ENCODE results near the gene DNM3. TPM values are rescaled to one million over a fixed set of nuclear protein-coding genes. Genes with fewer than 3 reads are reported as not detected.

The DNM3 gene
- polyA plus RNA-seq, 3 donors: 0.15 TPM; not detected in 2

DNA sequence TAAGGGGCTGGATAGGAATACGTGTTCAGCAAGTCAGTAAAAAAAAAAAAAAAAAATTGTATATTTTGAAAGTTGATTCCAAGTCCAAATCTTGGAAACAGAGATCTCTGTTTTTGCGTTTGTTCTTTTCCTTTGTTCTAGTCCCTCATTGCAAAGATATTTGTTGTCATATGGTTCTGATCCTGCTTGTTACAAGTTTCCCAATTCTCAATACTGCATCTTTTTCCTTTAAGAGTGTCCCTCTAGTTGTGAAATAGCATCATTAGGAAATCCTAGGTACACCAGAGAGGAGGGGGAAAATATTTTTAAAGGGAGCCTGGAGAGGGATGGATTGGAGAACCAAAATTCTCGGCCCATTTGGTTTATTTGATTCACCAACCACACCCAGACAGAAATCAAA, 426.9 kb downstream of the DNM3 start:
- no peaks in the 10 kb centered on the region for H3K79me2 ChIP-seq (ENCODE audit: insufficient read depth, low read length)
- no peak overlapping the region for H3K4me3 ChIP-seq (replicated peaks in 1 of 3; ENCODE audit: low read depth in 2 of 3, low read length in 3 of 3)
- intact Hi-C loops (cut with micrococcal nuclease): no loop called here
- Mint-ChIP-seq H3K27me3 (ENCODE audit: low read depth in 3 of 3) (no peaks in the 10 kb centered on the region), H3K9me3 (peaks cover 0 to 2% (median 0%) of the 10 kb centered on the region in 7 donors), H3K4me1 (peaks cover 2% of the 10 kb centered on the region), H3K36me3 (no peaks in the 10 kb centered on the region), H3K27ac (no peak overlapping the region), H3K4me3 (no peak overlapping the region)
- H3K27me3 ChIP-seq (ENCODE audit: control insufficient read depth in 2 of 2, insufficient read depth in 2 of 2, low read length in 2 of 2): no peaks in the 10 kb centered on the region
- no peak overlapping the region for H3K4me2 ChIP-seq (replicated peaks; ENCODE audit: extremely low read depth, low read length, poor library complexity, severe bottlenecking)
- no CpG with 5 or more reads among the region's 3 CpGs for WGBS (ENCODE audit: insufficient coverage)
- TF ChIP-seq, protein P1, sequence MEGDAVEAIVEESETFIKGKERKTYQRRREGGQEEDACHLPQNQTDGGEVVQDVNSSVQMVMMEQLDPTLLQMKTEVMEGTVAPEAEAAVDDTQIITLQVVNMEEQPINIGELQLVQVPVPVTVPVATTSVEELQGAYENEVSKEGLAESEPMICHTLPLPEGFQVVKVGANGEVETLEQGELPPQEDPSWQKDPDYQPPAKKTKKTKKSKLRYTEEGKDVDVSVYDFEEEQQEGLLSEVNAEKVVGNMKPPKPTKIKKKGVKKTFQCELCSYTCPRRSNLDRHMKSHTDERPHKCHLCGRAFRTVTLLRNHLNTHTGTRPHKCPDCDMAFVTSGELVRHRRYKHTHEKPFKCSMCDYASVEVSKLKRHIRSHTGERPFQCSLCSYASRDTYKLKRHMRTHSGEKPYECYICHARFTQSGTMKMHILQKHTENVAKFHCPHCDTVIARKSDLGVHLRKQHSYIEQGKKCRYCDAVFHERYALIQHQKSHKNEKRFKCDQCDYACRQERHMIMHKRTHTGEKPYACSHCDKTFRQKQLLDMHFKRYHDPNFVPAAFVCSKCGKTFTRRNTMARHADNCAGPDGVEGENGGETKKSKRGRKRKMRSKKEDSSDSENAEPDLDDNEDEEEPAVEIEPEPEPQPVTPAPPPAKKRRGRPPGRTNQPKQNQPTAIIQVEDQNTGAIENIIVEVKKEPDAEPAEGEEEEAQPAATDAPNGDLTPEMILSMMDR (IDR thresholded peaks at IDR 0.05): no peak
- H2AFZ ChIP-seq (ENCODE audit: insufficient read depth, low read depth, low read length, poor library complexity, severe bottlenecking): no peak overlapping the region
- no peaks in the 10 kb centered on the region for H3K36me3 ChIP-seq (replicated peaks in 1 of 2; ENCODE audit: control insufficient read depth in 1 of 2, insufficient read depth in 2 of 2, low read length in 2 of 2)
- H3K9me3 ChIP-seq (replicated peaks in 1 of 2; ENCODE audit: control insufficient read depth in 1 of 2, insufficient read depth in 1 of 2, low read length in 2 of 2): no peaks in the 10 kb centered on the region
- no peaks in the 10 kb centered on the region for H4K20me1 ChIP-seq (ENCODE audit: insufficient read depth, low read length)
- no peaks in the 10 kb centered on the region for H3K4me1 ChIP-seq (ENCODE audit: control insufficient read depth in 1 of 2, insufficient read depth in 2 of 2, low read length in 2 of 2)
- H3K9ac ChIP-seq (ENCODE audit: insufficient read depth, low read length, poor library complexity, severe bottlenecking): no peak overlapping the region
- DNase-seq: no peak
- no peak overlapping the region for H3K27ac ChIP-seq (ENCODE audit: low read depth in 1 of 2, low read length in 2 of 2)

DNA sequence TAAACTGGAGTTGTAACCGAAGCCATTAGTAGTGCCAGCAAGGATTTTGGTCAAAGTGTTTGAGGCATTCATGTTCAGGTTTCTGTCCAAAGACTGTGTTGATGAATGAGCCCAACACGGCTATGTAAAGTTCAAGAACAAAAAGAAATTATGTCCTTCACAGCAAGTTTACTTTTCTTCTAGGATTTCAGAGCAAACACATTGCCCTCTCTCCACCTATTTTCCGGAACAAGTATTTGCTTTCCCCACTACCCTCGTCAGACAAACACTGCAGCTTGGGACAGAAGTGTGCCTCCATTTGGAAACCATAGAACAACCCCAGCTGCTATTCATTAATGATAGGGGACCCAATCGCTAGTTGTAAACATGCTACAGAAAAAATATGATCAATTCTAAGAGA, 427.8 kb downstream of the DNM3 start:
- no peaks in the 10 kb centered on the region for H3K9me3 ChIP-seq (replicated peaks in 1 of 2; ENCODE audit: control insufficient read depth in 1 of 2, insufficient read depth in 1 of 2, low read length in 2 of 2)
- peaks cover 0 to 1% (median 0%) of the 10 kb centered on the region in 7 donors for H3K9me3 Mint-ChIP-seq
- no peak overlapping the region for H3K4me3 ChIP-seq (replicated peaks in 1 of 3; ENCODE audit: low read depth in 2 of 3, low read length in 3 of 3)
- intact Hi-C loops (cut with micrococcal nuclease): no loop called here
- no peak overlapping the region for H3K4me2 ChIP-seq (replicated peaks; ENCODE audit: extremely low read depth, low read length, poor library complexity, severe bottlenecking)
- H3K27ac Mint-ChIP-seq: no peak overlapping the region
- H2AFZ ChIP-seq (ENCODE audit: insufficient read depth, low read depth, low read length, poor library complexity, severe bottlenecking): no peak overlapping the region
- peaks cover 9% of the 10 kb centered on the region for H3K4me1 Mint-ChIP-seq
- TF ChIP-seq, protein P1 (IDR thresholded peaks at IDR 0.05): no peak
- H3K27me3 ChIP-seq (ENCODE audit: control insufficient read depth in 2 of 2, insufficient read depth in 2 of 2, low read length in 2 of 2): no peaks in the 10 kb centered on the region
- no peak overlapping the region for H3K4me3 Mint-ChIP-seq
- no peak overlapping the region for H3K27ac ChIP-seq (ENCODE audit: low read depth in 1 of 2, low read length in 2 of 2)
- no peaks in the 10 kb centered on the region for H3K4me1 ChIP-seq (ENCODE audit: control insufficient read depth in 1 of 2, insufficient read depth in 2 of 2, low read length in 2 of 2)
- H3K36me3 Mint-ChIP-seq: no peaks in the 10 kb centered on the region
- H3K36me3 ChIP-seq (replicated peaks in 1 of 2; ENCODE audit: control insufficient read depth in 1 of 2, insufficient read depth in 2 of 2, low read length in 2 of 2): no peaks in the 10 kb centered on the region
- no peak for DNase-seq
- WGBS (ENCODE audit: insufficient coverage): 100% methylated on average over 2 of the region's 5 CpGs
- no peaks in the 10 kb centered on the region for H3K27me3 Mint-ChIP-seq (ENCODE audit: low read depth in 3 of 3)
- no peaks in the 10 kb centered on the region for H4K20me1 ChIP-seq (ENCODE audit: insufficient read depth, low read length)
- no peak overlapping the region for H3K9ac ChIP-seq (ENCODE audit: insufficient read depth, low read length, poor library complexity, severe bottlenecking)
- no peaks in the 10 kb centered on the region for H3K79me2 ChIP-seq (ENCODE audit: insufficient read depth, low read length)
